ENCODE results near the gene PRKCD. TPM values are rescaled to one million over a fixed set of nuclear protein-coding genes. Genes with fewer than 3 reads are reported as not detected.
A peak's percentile ranks its signal among the peaks of the same experiment; 100 is the strongest.

PRKCD gene
- total RNA-seq, 1 donor from 2014 or later: 5.4 TPM

DNA sequence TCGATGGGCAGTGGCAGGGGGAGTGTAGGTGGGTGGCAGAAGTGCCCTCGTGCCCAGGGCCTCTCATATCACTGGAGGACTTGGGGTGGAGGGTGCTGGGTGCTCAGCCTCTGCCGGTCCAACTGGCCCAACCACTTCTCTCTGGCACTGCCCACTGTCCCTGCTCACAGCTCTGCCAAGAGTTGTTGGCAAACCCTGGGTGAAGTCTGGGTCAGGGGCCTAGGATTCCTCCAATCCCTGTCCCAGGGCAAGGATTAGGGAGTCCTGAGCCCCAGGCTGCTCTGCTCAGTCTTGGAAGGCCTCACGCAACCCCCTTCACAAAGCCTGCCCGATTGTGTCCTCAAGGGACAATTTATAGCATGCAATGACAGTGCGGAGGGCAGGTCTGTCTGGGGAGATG, 5.2 kb upstream of the PRKCD start:
- TF ChIP-seq, protein P1, sequence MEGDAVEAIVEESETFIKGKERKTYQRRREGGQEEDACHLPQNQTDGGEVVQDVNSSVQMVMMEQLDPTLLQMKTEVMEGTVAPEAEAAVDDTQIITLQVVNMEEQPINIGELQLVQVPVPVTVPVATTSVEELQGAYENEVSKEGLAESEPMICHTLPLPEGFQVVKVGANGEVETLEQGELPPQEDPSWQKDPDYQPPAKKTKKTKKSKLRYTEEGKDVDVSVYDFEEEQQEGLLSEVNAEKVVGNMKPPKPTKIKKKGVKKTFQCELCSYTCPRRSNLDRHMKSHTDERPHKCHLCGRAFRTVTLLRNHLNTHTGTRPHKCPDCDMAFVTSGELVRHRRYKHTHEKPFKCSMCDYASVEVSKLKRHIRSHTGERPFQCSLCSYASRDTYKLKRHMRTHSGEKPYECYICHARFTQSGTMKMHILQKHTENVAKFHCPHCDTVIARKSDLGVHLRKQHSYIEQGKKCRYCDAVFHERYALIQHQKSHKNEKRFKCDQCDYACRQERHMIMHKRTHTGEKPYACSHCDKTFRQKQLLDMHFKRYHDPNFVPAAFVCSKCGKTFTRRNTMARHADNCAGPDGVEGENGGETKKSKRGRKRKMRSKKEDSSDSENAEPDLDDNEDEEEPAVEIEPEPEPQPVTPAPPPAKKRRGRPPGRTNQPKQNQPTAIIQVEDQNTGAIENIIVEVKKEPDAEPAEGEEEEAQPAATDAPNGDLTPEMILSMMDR (IDR thresholded peaks at IDR 0.05; ENCODE audit: partially characterized antibody, unreplicated experiment): no peak
- Mint-ChIP-seq H3K36me3 (ENCODE audit: unreplicated experiment) (no peaks in the 10 kb centered on the region), H3K9me3 (ENCODE audit: unreplicated experiment) (peaks cover 6% of the 10 kb centered on the region), H3K4me3 (ENCODE audit: unreplicated experiment) (no peak overlapping the region), H3K27ac (ENCODE audit: unreplicated experiment) (no peak overlapping the region), H3K27me3 (ENCODE audit: unreplicated experiment) (peaks cover 20% of the 10 kb centered on the region), H3K4me1 (ENCODE audit: low read depth, unreplicated experiment) (peaks cover 2% of the 10 kb centered on the region)
- no peak for DNase-seq

DNA sequence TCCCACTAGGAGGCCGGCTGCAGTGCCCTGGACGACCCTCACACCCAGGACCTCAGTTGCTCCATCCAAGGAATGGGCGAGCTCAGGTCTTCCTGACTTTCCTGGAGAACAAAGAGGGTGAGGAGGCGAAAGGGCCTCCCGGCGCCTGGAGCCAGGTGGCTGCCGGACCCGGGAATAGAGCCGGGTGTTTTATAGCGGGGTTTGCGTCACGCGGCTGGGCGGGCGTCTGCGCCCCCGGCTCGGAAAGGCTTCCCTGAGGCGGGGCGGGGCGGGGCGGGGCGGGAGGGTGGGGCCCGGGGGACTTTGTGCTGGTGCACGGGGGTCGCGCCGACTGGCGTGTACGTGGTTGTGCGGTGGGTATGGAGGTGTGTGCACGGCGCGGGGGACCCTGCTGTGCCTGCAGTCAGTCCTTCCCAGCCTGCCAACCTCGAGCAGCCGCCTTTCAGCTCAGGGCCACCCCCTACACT, 4.6 kb upstream of the PRKCD start:
- no peaks in the 10 kb centered on the region for H3K36me3 Mint-ChIP-seq (ENCODE audit: unreplicated experiment)
- H3K27me3 Mint-ChIP-seq (ENCODE audit: unreplicated experiment): peaks cover 20% of the 10 kb centered on the region
- H3K4me1 Mint-ChIP-seq (ENCODE audit: low read depth, unreplicated experiment): peaks cover 2% of the 10 kb centered on the region
- H3K9me3 Mint-ChIP-seq (ENCODE audit: unreplicated experiment): peaks cover 6% of the 10 kb centered on the region
- no peak overlapping the region for H3K4me3 Mint-ChIP-seq (ENCODE audit: unreplicated experiment)
- H3K27ac Mint-ChIP-seq (ENCODE audit: unreplicated experiment): no peak overlapping the region
- no peak for DNase-seq
- TF ChIP-seq, protein P1 (IDR thresholded peaks at IDR 0.05; ENCODE audit: partially characterized antibody, unreplicated experiment): no peak

DNA sequence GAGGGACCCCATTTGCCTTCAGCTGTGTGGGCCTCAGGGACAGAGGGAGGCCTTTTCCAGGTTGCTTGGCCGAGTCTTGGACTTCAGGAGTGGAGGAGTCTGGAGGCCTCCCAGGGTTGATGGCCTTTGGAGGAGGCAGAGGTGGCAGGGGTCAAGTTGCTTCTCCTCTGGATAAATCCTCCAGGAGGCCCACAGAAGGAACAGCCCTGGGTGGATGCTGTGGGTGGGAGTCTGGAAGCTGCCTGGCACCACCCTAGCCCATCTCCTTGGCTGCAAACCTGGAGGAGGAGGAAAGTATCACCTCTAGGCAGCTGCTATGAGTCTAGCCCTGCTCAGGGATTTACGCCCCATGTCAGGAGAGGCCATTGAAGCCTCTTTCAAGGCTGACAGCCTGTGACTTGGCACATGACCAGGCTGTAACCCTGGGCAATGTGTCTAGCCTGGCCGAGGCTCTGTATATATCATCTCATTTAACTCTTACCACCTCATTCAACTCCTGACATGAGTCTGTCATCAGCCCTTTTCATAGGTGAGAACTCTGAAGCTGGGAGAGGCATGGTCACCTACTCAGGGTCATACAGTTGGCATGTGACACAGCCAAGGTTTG, 2.9 kb upstream of the PRKCD start:
- peaks cover 7% of the 10 kb centered on the region for H3K4me1 Mint-ChIP-seq (ENCODE audit: low read depth, unreplicated experiment)
- H3K27me3 Mint-ChIP-seq (ENCODE audit: unreplicated experiment): peaks cover 25% of the 10 kb centered on the region
- peaks cover 9% of the 10 kb centered on the region for H3K9me3 Mint-ChIP-seq (ENCODE audit: unreplicated experiment)
- peak overlapping the region; percentile 49 for H3K4me3 Mint-ChIP-seq (ENCODE audit: unreplicated experiment)
- no peaks in the 10 kb centered on the region for H3K36me3 Mint-ChIP-seq (ENCODE audit: unreplicated experiment)
- DNase-seq: no peak
- TF ChIP-seq, protein P1 (IDR thresholded peaks at IDR 0.05; ENCODE audit: partially characterized antibody, unreplicated experiment): no peak
- no peak overlapping the region for H3K27ac Mint-ChIP-seq (ENCODE audit: unreplicated experiment)

DNA sequence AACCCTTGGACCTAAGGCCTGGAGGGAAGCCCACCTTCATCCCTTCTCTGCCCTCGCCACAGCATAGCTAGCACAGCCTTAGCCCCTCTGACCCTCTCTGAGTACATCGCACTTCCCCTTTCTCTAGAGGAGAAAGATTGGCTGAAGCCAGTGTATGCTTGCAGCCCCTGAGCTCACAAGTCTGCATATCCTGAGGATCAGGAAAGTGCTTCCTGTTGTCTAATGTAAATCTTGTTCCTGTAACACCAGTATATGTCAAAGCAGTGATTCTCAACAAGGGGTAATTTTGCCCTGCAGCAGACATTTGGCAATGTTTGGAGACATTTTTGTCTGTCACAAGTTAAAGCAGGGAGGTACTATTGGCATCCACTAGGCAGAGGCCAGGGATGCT, 2.2 kb upstream of the PRKCD start:
- no peak overlapping the region for H3K4me3 Mint-ChIP-seq (ENCODE audit: unreplicated experiment)
- no peaks in the 10 kb centered on the region for H3K36me3 Mint-ChIP-seq (ENCODE audit: unreplicated experiment)
- H3K4me1 Mint-ChIP-seq (ENCODE audit: low read depth, unreplicated experiment): peaks cover 7% of the 10 kb centered on the region
- H3K27me3 Mint-ChIP-seq (ENCODE audit: unreplicated experiment): peaks cover 20% of the 10 kb centered on the region
- TF ChIP-seq, protein P1 (IDR thresholded peaks at IDR 0.05; ENCODE audit: partially characterized antibody, unreplicated experiment): no peak
- peaks cover 6% of the 10 kb centered on the region for H3K9me3 Mint-ChIP-seq (ENCODE audit: unreplicated experiment)
- no peak for DNase-seq
- no peak overlapping the region for H3K27ac Mint-ChIP-seq (ENCODE audit: unreplicated experiment)

DNA sequence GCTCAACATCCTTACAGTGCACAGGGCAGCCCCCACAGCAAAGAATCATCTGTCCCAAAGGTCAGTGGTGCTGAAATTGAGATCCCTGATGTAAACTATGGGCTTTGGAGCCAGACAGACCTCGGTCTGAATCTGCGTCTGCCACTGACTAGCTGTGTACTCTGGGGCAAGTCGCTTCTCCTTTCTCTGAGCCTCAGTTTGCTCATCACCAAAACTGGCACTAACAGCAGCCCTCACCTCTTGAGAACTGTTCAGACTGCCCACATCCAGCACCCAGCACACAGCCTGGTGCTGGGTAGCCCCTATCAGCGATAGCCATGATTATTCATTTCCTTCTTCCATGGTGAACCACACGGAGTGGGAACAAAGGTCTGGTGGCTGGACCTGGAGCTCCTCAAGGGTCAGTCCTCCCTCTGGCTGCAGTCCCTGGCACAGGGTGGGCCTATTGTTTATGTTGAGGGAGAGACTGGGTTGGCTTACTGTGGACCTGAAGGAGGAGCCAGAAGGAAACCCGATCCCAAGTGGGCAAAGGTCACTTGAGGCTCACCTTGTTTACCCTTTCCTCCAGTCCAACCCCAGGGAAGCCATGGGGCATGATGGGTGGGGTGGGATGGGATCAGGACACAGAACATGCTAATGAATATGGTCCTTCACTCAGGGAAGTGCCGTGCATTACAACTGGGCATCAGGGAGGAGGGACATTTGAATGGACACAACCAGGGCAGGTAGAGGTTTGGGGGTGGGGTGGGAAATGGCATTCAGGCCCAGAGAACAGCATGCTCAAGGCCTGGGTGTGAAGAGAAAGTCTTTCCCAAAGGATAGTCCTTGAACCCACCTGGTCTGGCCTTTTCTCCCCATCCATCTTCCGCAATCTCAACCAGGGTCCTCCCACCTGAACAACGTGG, 1.6 kb upstream of the PRKCD start:
- Mint-ChIP-seq H3K4me3 (ENCODE audit: unreplicated experiment) (no peak overlapping the region), H3K36me3 (ENCODE audit: unreplicated experiment) (no peaks in the 10 kb centered on the region), H3K9me3 (ENCODE audit: unreplicated experiment) (peaks cover 8% of the 10 kb centered on the region), H3K4me1 (ENCODE audit: low read depth, unreplicated experiment) (peaks cover 7% of the 10 kb centered on the region), H3K27ac (ENCODE audit: unreplicated experiment) (no peak overlapping the region), H3K27me3 (ENCODE audit: unreplicated experiment) (peaks cover 20% of the 10 kb centered on the region)
- DNase-seq: no peak
- TF ChIP-seq, protein P1 (IDR thresholded peaks at IDR 0.05; ENCODE audit: partially characterized antibody, unreplicated experiment): no peak
